ENCODE results near the gene SETDB2.

Gene SETDB2

DNA sequence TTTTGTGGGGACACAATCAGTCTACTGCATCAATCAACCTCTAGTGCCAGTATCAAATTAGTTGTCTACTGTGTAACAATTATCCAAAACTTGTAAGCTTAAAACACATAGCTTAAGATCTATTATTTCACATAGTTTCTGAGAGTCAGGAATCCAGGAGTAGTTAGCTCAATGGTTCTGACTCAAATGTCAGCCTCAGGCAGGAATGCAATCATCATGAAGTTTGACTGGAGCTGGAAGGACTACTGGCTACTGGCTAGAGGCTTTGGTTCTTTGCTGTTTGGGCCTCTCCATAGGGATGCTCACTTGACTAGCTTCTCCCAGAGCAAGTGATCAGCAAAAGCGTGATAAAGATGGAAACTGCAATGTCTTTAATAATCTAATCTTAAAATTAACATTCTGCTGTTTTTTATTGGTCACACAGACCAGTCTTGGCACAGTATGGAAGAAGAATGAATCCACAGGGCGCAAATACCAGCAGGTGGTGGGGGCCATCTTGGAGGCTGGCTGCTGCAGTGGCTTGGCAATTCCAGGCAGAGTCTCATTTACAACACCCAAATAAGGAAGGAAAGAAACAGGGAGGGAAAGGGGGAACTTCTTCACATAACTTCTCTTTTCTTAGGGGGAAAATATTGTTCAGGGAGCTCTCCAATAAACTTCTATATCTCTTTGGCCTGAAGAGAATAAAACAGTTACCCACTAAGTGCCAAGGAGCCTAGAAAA lies 15.9 kb upstream of the SETDB2 start:
- no peak for DNase-seq (ENCODE audit: low spot score)

DNA sequence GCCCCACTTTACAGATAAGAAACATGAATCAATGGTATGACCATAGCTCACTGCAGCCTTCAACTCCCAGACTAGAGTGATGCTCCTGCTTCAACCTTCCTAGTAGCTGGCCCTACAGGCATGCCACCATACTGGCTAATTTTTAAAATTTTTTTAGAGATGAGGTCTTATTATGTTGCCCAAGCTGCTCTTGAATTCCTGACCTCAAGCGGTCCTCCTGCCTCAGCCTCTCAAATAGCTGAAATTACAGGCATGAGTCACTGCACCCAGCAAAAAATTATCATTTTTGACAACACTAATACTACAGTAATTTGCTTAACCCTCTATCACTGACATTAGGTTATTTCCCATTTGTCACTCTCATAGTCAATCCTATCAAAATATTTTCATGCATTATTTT lies 15.0 kb upstream of the SETDB2 start:
- DNase-seq (ENCODE audit: low spot score) = no peak

DNA sequence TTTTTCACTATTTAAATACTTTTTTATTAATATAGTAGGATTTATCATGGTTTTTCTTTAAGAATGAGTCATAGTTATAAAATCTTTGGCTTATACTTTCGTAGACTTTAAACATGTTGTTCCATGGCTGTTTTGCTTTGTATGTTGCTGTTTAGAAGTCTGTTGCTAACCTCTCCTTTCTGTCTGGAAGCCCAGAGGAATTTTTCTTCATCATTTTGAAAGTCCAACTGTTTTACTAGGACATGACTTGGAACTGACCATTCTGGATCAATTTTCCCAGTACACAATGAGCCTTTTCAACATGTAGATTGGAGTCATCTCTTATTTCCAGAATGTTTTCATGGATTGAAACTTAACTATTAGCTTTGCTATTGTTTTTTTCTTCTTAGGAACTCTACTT lies 8.1 kb upstream of the SETDB2 start:
- DNase-seq (ENCODE audit: low spot score) = no peak

DNA sequence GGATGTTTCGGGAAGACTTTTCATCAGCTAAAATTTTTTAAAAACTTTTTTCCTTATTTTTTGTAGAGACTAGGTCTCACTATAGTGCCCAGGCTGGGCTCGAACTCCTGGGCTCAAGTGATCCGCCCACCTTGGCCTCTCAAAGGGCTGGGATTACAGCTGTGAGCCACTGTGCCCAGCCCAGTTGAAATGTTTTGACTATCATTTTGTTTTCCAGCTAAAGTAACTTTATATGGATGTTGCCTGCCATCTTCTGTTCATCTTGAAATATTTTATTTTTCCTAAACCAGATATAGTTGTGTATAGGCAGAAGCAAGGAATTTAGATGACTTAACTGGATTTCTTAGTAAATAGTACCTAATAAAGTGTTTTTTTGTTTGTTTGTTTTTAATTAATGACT lies 7.2 kb upstream of the SETDB2 start:
- DNase-seq (ENCODE audit: low spot score) = no peak

DNA sequence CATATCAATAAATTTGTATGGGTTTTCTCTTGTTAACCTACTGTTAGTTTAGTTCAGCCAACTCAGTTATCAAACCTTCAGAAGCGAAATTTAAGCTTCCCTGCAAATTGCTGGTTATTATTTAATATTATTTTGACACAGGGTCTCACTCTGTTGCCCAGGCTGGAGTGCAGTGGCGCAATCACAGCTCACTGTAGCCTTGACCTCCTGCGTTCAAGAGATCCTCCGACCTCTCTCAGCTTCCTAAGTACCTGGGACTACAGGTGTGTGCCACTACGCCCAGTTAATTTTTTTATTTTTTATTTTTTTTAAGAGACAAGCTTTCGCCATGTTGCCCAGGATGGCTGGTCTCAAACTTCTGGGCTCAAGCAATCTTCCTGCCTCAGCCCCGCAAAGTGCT lies 6.4 kb upstream of the SETDB2 start:
- DNase-seq (ENCODE audit: low spot score) = no peak

DNA sequence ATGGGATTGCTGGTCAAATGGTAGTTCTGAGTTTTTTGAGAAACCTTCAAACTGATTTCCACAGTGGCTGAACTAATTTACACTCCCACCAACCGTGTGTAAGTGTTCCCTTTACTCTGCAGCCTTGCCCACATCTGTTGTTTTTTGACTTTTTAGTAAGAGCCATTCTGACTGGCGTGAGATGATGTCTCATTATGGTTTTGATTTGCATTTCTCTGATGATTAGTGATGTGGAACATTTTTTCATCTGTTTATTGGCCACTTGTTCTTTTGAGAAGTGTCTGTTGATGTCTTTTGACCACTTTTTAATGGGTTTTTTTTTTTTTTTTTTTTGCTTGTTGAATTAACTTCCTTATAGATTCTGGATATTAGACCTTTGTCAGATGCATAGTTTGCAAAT lies 4.5 kb upstream of the SETDB2 start:
- no peak for DNase-seq (ENCODE audit: low spot score)

DNA sequence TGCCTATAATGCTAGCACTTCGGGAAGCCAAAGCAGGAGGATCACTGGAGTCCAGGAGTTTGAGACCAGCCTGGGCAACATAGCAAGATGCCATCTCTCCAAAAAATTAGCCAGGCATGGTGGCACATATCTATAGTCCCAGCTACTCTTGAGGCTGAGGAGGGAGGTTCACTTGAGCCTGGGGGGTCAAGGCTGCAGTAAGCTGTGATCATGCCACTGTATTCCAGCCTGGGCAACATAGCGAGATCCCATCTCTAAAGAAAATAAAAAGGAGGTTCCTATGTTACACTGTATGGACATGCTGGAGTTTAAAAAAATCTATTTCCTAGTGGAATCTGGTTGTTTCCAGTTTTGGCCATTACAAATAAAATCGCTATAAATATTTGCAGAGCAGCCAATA lies 2.8 kb upstream of the SETDB2 start:
- no peak for DNase-seq (ENCODE audit: low spot score)

DNA sequence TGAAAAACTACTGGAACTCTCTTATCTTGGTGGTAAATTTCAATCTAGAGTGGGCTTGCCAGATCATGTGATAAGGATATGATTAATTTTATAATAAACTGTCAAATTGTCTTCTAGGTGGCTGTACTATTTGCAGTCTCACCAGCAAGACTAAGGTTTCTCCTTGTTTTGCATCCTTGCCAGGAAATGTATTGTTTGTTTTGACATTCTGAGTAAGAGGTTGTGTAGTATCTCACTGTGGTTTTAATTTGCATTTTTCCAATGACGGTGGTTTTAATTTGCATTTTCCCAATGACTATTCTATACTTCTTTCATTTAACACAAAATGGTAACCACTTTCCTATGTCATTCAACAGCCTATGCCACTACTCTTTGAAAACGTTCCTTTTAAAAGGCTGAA lies 2.2 kb upstream of the SETDB2 start:
- no peak for DNase-seq (ENCODE audit: low spot score)

DNA sequence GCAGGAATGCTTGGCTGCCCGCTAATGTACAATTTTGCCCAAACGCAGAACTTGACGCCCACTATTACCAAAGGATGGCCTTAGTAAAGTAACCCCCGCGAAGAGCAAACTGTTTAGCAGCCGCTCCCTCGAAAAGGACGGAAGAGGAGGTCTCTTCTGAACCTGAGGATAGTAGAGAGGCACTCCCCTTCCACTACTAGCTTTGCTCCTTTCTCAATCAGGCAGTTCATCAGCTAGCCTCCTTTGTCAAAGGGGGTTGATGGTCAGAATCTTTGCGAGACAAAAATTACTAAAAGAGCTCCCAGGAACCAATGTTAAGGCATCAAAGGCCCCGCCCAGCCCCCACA lies 744 bp upstream of the SETDB2 start:
- DNase-seq (ENCODE audit: low spot score) = no peak

DNA sequence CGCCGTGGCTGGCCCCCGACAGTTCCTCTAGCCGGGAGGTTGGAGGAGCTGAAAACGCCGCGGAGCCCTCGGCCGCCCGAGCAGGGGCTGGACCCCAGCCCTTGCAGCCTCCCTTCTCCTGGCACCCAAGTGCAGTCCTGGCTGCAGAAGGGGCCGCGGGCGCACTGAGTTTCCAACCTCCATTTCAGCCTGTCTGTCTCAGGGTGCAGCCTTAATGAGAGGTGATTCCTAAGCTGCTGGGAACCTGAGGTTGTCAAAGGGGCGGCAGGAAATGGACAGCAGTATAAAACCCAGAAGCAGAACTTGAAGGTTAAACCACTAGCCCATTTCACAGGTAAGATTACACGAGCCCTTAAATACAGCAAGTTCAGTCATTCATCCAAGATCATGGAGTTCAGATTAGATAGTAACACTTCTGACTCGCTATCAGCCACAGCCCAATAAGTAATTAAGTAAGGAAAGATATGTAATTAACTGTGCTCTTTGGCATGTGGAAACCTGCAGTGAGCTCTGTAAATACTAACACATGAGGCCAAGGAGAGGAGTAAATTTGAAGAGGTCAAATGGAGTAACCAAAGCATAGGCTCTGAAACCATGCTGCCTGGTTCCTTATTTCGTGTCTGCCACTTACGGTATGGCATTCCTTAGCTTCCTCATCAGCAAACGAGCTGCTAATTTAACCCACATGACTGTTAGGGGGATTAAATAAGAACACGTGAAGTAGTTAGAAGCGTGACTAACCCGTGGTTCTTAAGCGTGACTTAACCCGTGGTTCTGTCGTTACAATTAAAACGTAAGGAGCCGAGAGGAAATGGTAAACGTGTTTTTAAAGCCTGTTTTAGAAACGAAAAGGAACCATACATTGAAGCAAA lies 686 bp downstream of the SETDB2 start:
- DNase-seq (ENCODE audit: low spot score) = no peak

DNA sequence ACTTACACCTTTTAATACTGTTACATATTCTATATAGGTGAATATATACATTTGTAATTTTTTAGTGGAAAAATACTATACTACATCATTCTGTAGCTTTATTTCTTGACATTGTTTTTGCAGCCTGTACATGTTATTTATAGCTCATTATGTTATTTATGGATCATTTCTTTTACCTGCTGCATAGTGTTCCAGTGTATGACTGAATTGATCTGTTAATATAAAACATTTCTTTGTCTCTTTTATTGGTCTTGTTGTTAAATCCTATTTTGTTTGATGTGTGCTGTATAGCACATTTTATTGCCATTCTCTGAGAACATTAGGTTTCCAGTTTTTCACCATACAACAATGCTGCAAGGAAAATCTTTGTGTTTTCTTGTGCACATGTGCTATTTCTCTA lies 2.4 kb downstream of the SETDB2 start:
- no peak for DNase-seq (ENCODE audit: low spot score)

DNA sequence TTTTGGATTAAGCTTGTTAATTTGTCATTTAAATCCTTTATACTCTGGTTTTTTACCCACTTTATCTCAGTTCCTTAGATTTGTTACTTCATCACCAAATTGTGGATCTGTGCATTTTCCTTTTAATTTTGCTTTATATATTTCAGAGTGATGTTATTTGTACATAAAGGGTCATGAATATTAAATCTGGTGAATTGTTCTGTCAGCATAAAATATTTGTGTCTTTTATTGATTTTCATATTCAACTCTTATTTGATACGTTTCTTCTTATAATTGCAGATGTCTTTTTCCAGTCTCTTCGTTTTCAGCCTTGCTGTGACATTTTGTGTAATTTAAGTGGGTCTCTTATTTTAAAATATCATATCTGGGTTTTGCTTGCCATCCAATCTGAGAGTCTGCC lies 4.7 kb downstream of the SETDB2 start:
- DNase-seq (ENCODE audit: low spot score) = no peak

DNA sequence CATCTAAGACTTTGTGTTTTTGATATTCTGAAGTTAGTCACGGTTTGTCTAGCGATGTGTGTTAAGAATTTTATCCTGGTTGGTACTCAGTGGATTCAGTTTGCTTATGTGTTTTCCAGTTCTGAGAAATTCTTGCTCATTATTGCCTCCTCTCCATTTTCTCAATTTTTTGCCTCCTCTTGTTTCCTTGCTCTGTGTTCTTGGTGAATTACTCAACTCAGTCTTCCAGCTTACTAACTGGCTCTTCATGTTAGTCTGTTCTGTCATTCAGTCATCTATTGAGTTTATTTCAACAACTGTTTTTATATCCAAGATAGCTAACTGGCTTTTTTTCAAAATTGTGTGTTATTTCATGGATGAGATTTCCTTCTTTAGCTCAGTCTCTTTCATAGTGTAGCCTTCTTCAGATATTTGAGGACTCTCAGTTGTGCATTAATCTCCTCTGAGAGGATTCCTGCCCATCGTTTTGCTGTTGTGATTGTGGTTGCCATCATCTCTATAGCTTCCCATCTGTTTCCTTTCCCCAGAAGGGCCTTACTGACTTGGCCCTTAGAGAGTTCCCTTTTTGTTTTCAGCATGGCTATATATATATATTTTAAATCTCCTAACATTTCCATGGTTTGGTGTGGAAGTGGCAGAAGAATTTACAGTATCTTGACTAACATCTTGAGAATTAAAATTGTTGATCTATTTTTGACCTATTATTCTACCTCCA lies 6.2 kb downstream of the SETDB2 start:
- DNase-seq (ENCODE audit: low spot score) = no peak

DNA sequence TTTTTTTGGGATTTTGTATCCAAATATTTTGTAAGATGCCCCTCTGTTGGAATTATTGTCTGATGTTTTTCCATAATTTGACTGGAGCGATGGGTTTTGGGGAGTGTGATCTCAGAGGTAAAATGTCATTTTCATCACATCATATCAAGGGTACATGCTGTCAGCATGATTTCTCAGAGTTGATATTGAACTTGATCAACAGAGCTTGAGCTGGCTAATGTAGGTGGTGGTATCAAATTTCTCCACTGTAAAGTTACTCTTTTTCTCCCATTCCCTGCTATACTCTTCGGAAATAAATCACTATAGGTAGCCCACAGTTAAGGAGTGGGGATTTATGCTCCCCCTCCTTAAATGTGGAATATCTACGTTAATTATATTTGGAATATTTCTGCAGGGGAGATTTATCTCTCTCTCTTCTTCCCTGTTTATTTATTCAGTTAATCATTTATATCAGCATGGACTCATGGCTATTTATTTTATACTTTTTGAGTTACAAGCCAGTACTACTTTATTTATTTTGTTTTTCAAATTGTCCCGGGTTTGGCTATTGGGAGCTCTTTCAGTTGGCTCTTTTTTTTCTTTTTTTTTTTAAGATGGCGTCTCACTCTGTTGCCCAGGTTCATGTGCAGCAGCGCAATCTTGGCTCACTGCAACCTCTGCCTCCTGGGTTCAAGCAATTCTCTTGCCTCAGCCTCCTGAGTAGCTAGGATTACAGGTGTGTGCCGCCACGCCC lies 8.8 kb downstream of the SETDB2 start:
- DNase-seq (ENCODE audit: low spot score) = no peak

DNA sequence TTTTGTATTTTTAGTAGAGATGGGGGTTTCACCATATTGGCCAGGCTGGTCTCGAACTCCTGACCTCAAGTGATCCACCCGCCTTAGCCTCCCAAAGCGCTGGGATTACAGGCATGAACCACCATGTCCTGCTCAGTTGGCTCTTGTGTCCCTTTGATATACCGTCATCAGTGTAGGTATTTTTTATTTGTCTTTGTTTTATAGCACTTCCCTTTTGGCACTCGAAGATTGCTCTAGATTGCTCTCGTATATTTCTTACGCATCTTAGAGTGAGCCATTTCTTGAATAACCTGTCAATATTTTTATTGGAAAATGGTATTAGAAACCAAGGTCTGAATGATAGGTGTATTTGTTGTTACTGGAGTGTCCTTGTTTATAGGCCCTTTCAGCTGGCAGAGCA lies 9.4 kb downstream of the SETDB2 start:
- no peak for DNase-seq (ENCODE audit: low spot score)

DNA sequence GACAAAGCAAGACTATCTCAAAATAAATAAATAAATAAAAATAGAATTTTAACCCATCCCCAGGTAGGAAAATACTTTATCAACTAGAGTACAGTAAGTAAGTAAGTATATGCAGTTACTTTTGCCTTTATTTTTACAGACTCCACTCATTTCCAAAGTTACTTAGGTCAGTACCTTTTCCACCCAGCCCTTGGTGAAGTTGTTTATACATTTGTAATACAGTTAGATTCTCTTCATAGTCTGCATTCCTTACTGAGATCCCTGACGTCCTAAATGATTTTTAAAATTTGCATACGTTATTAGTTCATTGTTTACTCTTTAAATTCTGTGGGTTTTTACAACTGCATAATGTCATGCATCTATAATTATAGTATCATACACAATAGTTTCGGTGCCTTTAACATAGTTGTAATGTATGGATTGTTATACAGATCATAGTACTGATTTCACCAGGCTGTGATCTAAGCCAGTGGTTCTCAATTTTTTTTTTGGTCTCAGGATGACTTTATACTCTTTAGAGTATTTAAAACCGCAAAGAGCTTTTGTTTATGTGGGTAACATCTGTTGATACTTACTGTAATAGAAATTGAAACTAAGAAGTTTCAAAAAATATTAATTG lies 10.4 kb downstream of the SETDB2 start:
- DNase-seq (ENCODE audit: low spot score) = no peak

DNA sequence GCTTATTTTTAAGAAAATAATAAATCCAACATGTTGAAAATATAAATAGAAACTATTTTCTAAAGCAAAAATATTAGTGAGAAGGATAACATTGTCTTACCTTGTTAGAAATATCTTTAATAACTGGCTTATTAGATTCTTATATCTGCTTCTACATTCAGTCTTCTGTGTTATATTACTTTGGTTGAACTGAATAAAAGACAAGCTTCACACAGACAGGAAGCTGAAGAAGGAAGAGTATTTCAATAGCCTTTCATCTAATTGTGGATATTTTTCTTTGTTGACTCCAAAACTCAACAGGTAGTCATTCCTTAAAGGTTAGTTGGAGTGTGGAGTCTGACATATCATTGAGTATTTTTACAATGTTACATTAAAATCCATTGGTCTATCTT lies 10.9 kb downstream of the SETDB2 start:
- DNase-seq (ENCODE audit: low spot score) = no peak

DNA sequence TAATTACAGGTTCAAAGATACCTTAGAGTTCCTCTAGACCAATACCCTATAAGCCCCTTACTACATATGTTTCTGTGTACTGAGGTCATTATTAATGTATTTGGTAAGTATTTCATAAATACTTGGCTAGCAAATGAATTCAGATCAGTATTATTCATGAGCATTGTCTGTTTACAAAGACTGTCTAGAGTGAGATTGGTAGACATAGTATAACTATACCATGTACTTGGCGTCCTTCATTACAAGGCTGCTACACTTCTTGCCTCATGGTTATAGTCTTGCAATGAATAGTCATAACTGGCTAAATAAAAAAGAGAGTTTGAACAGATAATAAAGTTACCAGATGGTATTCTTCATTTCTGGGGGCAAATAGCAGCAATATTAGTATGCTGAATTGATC lies 12.1 kb downstream of the SETDB2 start:
- no peak for DNase-seq (ENCODE audit: low spot score)

DNA sequence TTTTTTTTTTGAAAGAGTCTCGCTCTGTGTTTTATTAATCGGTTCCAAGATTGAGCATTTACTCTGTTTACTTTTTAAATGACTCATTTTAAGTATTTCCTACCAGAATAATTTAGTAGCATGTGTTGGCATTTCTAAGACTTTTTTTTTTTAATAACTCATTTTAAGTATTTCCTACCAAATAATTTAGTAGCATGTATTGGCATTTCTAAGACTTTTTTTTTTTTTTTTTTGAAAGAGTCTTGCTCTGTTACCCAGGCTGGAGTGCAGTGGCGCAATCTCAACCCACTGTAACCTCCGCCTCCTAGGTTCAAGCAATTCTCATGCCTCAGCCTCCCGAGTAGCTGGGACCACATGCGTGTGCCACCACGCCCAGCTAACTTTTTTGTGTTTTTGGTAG lies 13.1 kb downstream of the SETDB2 start:
- DNase-seq (ENCODE audit: low spot score) = no peak

DNA sequence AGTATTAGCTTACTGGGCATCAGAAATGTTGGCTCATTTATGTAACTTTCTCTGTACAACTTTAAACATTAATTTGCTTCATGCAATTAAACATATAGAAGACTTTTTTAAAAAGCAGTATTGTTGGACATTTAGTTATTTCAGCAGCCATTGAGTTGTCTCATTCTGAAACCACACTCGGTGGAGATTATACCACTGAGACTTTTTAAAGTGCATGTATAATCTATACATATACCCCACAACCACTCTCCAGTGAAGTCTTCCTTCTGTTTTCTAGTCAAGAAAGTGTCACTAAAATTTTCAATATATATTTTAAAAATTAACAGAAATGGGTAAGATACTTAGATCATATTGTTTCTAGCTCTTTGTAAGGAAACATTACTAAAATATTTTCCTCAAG lies 15.5 kb downstream of the SETDB2 start:
- no peak for DNase-seq (ENCODE audit: low spot score)

DNA sequence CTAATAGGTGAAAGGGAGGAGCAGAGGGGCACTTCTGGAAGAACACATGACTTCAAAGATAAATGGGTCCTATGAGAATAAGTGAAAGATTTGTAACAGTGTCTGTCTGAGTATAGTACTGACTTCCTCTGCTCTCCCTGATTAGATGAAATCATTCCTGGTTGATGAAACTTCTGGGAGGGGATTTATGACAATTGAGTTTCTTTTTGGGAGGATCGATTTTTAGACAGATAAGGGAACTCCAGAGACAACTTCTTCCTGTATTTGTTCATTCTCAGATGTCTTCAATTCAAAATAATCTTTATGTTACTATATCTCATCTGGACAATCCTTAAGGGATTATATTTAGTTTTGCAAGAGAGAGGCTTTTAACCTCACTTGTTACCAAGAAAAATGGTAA lies 20.0 kb downstream of the SETDB2 start:
- DNase-seq (ENCODE audit: low spot score) = no peak
